PC-9 (cell line): Measurements from ENCODE around the gene NSL1. TPM values are rescaled to one million over a fixed set of nuclear protein-coding genes. Genes with fewer than 3 reads are reported as not detected.

Experiments used
- BruUV-seq: library from RNA; stranded (reverse); fragments of 400-500 nt; replicated peaks from 2 replicates; lab custom pipeline; 2021; lab: Mats Ljungman, UMichigan
- CTCF ChIA-PET: fragments of 300-600 bp; sonication (Branson Sonifier 250); formaldehyde crosslinking; loops from one replicate; lab custom pipeline; 2022; ENCODE audit warnings: antibody characterized with exemption; lab: Charles Lee
- POLR2A ChIA-PET: fragments of 300-600 bp; sonication (Branson Sonifier 250); formaldehyde crosslinking; loops from one replicate; lab custom pipeline; 2022; ENCODE audit warnings: antibody characterized with exemption; ENCODE audit not compliant: unreplicated experiment; lab: Charles Lee
- DNase-seq, 2 experiments: peaks; one replicate each; pipeline versions ENCODE4 v3.0.0 to v3.0.0-alpha.2; 2015 to 2022; ENCODE audit warnings: mixed read lengths in 1 of 2
- H2AFZ ChIP-seq: fragments of 200-600 bp; sonication (generic); 2 replicates; pipeline ENCODE4 v1.8.1; 2017; ENCODE audit warnings: antibody characterized with exemption
- H3F3A ChIP-seq: fragments of 200-600 bp; sonication (generic); 2 replicates; pipeline ENCODE4 v1.8.1; 2017; ENCODE audit warnings: antibody characterized with exemption, mild to moderate bottlenecking, low read depth; ENCODE audit not compliant: insufficient read depth
- H3K27ac ChIP-seq: fragments of 200-600 bp; sonication (generic); 2 replicates; pipeline ENCODE4 v1.6.1; 2016; ENCODE audit warnings: mixed run types
- H3K27me3 ChIP-seq: fragments of 200-600 bp; sonication (generic); 2 replicates; pipeline ENCODE4 v1.6.1; 2016; ENCODE audit warnings: low read depth, mixed run types; ENCODE audit not compliant: insufficient read depth
- H3K36me3 ChIP-seq: fragments of 200-600 bp; sonication (generic); 2 replicates; pipeline ENCODE4 v1.6.1; 2016; ENCODE audit warnings: low read depth, mixed run types
- H3K4me1 ChIP-seq: fragments of 200-600 bp; sonication (generic); replicated peaks from 2 replicates; pipeline ENCODE4 v1.6.1; 2016; ENCODE audit warnings: mixed run types; ENCODE audit not compliant: insufficient read depth
- H3K4me2 ChIP-seq: fragments of 200-600 bp; sonication (generic); 2 replicates; pipeline ENCODE4 v1.6.1; 2017; ENCODE audit warnings: mixed run types
- H3K4me3 ChIP-seq: fragments of 200-600 bp; sonication (generic); 2 replicates; pipeline ENCODE4 v1.6.1; 2016; ENCODE audit warnings: mixed run types
- H3K79me2 ChIP-seq: fragments of 200-600 bp; sonication (generic); 2 replicates; pipeline ENCODE4 v1.6.1; 2017; ENCODE audit warnings: low read depth, mixed run types
- H3K9me2 ChIP-seq: fragments of 200-600 bp; sonication (generic); 2 replicates; pipeline ENCODE4 v1.8.1; 2017; ENCODE audit warnings: mild to moderate bottlenecking; ENCODE audit not compliant: insufficient read depth
- H3K9me3 ChIP-seq: fragments of 200-600 bp; sonication (generic); 2 replicates; pipeline ENCODE4 v1.8.1; 2016; ENCODE audit warnings: low read depth; ENCODE audit not compliant: insufficient read depth
- H4K20me1 ChIP-seq: fragments of 200-600 bp; sonication (generic); 2 replicates; pipeline ENCODE4 v1.8.1; 2017; ENCODE audit not compliant: insufficient read depth
- CTCF ChIP-seq: fragments of 200-600 bp; sonication (generic); conservative IDR thresholded peaks from 2 replicates; pipeline ENCODE4 v1.6.1; 2017; ENCODE audit warnings: mixed run types, antibody characterized with exemption, mild to moderate bottlenecking, moderate library complexity
- EZH2 ChIP-seq: fragments of 200-600 bp; sonication (generic); IDR thresholded peaks from 2 replicates; pipeline ENCODE4 v1.8.0; 2017; ENCODE audit warnings: antibody characterized with exemption, low read depth
- intact Hi-C: fragments of 100-400 bp; cut with micrococcal nuclease; formaldehyde crosslinking; loops from one replicate; pipeline ENCODE4 v1.10.0; 2022; ENCODE audit not compliant: unreplicated experiment
- total RNA-seq: library from RNA; stranded (reverse); gene quantifications from 2 replicates; pipeline ENCODE4 v1.2.3, GENCODE V29; 2021

NSL1 gene
- total RNA-seq, 1 experiment from 2014 or later: 32.4 TPM

- Histone ChIP-seq H3K27me3 (no peaks in the 10 kb centered on the region), H4K20me1 (no peaks in the 10 kb centered on the region; the same call in 1 of the 2 replicates), H3K79me2 (no peaks in the 10 kb centered on the region), H3K4me2 (no peak overlapping the region), H3F3A (no peaks in the 10 kb centered on the region; the same call in 1 of the 2 replicates), H3K9me3 (no peaks in the 10 kb centered on the region), H2AFZ (no peak overlapping the region), H3K4me3 (no peak overlapping the region), H3K4me1 (no peaks in the 10 kb centered on the region), H3K27ac (no peak overlapping the region), H3K36me3 (no peaks in the 10 kb centered on the region), H3K9me2 (no peaks in the 10 kb centered on the region)
- POLR2A ChIA-PET: no interaction called here
- CTCF ChIA-PET: no interaction called here
- no TSS peak for BruUV-seq
- TF ChIP-seq EZH2: no peak
- TF ChIP-seq CTCF: no peak
- DNase-seq: no peak
- intact Hi-C loops: no loop called here
These were observed 37.8 kb downstream of the NSL1 start for GRCh38 chr1:212753749-212754148.

- Histone ChIP-seq H3F3A (no peaks in the 10 kb centered on the region; the same call in 1 of the 2 replicates), H3K36me3 (no peaks in the 10 kb centered on the region), H3K9me3 (no peaks in the 10 kb centered on the region), H3K4me3 (no peak overlapping the region), H3K27ac (no peak overlapping the region), H3K79me2 (no peaks in the 10 kb centered on the region), H2AFZ (no peak overlapping the region), H4K20me1 (no peaks in the 10 kb centered on the region; the same call in 1 of the 2 replicates), H3K9me2 (no peaks in the 10 kb centered on the region), H3K4me1 (no peaks in the 10 kb centered on the region), H3K27me3 (no peaks in the 10 kb centered on the region), H3K4me2 (no peak overlapping the region)
- TF ChIP-seq EZH2 (no peak), CTCF (no peak)
- no TSS peak for BruUV-seq
- CTCF ChIA-PET: no interaction called here
- intact Hi-C loops: no loop called here
- POLR2A ChIA-PET: no interaction called here
- no peak for DNase-seq
These were observed 38.6 kb downstream of the NSL1 start for GRCh38 chr1:212752934-212753497.

- no peak overlapping the region for H2AFZ ChIP-seq
- H3F3A ChIP-seq: no peaks in the 10 kb centered on the region; the same call in 1 of the 2 replicates
- H3K4me3 ChIP-seq: no peak overlapping the region
- no TSS peak for BruUV-seq
- ChIA-PET POLR2A (interaction anchor here (0.6 kb wide), 1 partner anchor 268 kb away, joined by 7 read pairs; no protein-coding TSS in a partner anchor), CTCF (interaction anchor here (0.7 kb wide), 2 partner anchors 46 to 134 kb away, joined by 3 to 6 read pairs; no protein-coding TSS in a partner anchor)
- H3K27me3 ChIP-seq: no peaks in the 10 kb centered on the region
- no peak overlapping the region for H3K27ac ChIP-seq
- H3K4me1 ChIP-seq: no peaks in the 10 kb centered on the region
- H3K9me3 ChIP-seq: no peaks in the 10 kb centered on the region
- no peaks in the 10 kb centered on the region for H3K79me2 ChIP-seq
- H3K9me2 ChIP-seq: no peaks in the 10 kb centered on the region
- H3K36me3 ChIP-seq: no peaks in the 10 kb centered on the region
- no peak overlapping the region for H3K4me2 ChIP-seq
- H4K20me1 ChIP-seq: no peaks in the 10 kb centered on the region; the same call in 1 of the 2 replicates
- no peak for DNase-seq
- no peak for TF ChIP-seq EZH2
- TF ChIP-seq CTCF: no peak
- intact Hi-C loops: no loop called here
These were observed 39.2 kb downstream of the NSL1 start for GRCh38 chr1:212752252-212752933.
